Adrenal gland (tissue), 5 donors: ENCODE data around the gene GLE1.

Source experiments
- POLR2A ChIP-seq, 2 donors: fragments of 450-650 bp; IDR thresholded peaks; one replicate each; pipeline ENCODE4 v1.6.1; 2017; ENCODE audit warnings: antibody characterized with exemption in 2 of 2, mild to moderate bottlenecking in 2 of 2, moderate library complexity in 1 of 2
- TF ChIP-seq, protein P1 (sequence below), 6 experiments: fragments of 450-650 bp in 4 of 6; fragments of 200-600 bp in 2 of 6; sonication (generic) in 1 of 6; IDR thresholded peaks; 1 replicate in 5 of 6; 2 replicates in 1 of 6; pipeline versions ENCODE4 v1.5.1 to v1.8.0; 2016 to 2021; ENCODE audit warnings: antibody characterized with exemption in 6 of 6, mild to moderate bottlenecking in 2 of 6, moderate library complexity in 1 of 6
- donor health status: DM: no; HTN: no; CAD: no.

DNA sequence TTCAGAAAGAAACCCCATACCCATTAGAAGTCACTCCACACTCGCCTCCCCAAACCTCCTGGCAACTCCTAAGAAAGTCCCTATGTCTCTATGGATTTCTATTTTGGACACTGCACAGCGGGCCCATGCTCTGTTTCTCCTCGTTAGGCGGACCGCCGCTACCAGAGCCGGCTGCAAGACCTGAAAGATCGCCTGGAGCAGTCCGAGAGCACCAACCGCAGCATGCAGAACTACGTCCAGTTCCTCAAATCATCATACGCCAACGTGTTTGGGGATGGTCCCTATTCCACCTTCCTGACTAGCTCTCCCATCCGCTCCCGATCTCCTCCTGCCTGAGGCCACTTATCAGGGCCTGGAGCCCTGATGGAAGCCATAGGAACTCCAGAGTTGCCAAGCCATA, 4.6 kb upstream of the GLE1 start:
- no peak for TF ChIP-seq POLR2A (IDR thresholded peaks at IDR 0.05)
- TF ChIP-seq, protein P1, sequence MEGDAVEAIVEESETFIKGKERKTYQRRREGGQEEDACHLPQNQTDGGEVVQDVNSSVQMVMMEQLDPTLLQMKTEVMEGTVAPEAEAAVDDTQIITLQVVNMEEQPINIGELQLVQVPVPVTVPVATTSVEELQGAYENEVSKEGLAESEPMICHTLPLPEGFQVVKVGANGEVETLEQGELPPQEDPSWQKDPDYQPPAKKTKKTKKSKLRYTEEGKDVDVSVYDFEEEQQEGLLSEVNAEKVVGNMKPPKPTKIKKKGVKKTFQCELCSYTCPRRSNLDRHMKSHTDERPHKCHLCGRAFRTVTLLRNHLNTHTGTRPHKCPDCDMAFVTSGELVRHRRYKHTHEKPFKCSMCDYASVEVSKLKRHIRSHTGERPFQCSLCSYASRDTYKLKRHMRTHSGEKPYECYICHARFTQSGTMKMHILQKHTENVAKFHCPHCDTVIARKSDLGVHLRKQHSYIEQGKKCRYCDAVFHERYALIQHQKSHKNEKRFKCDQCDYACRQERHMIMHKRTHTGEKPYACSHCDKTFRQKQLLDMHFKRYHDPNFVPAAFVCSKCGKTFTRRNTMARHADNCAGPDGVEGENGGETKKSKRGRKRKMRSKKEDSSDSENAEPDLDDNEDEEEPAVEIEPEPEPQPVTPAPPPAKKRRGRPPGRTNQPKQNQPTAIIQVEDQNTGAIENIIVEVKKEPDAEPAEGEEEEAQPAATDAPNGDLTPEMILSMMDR (IDR thresholded peaks at IDR 0.05), result no peak
